Measurements from ENCODE around the gene IGDCC3.

IGDCC3 gene

GRCh38 chr15:65285291-65286068 lies 92.3 kb downstream of the IGDCC3 start:
- no peak for DNase-seq

GRCh38 chr15:65278480-65278879 lies 99.3 kb downstream of the IGDCC3 start:
- DNase-seq, result no peak

All from DMS79 (cell line).